PFSK-1 (cell line): ENCODE data around the gene LRCH1.

ENCODE experiments used
- FOXP2 ChIP-seq: optimal IDR thresholded peaks from 2 replicates; pipeline ENCODE3; 2011; ENCODE audit warnings: borderline replicate concordance, control low read depth, inconsistent platforms; ENCODE audit not compliant: insufficient read depth; ENCODE audit errors: extremely low read length, extremely low read depth
- POLR2AphosphoS5 ChIP-seq: IDR thresholded peaks from 2 replicates; pipeline ENCODE4 v1.6.1; 2012; ENCODE audit warnings: low read depth, mild to moderate bottlenecking, control low read depth, low read length, moderate library complexity
- REST ChIP-seq, 2 experiments: IDR thresholded peaks; 2 replicates each; pipeline versions ENCODE4 v1.6.1 to v1.8.0; 2011 to 2012; ENCODE audit warnings: low read depth in 2 of 2, low read length in 2 of 2, control low read depth in 1 of 2, inconsistent platforms in 1 of 2, mild to moderate bottlenecking in 1 of 2, moderate library complexity in 1 of 2; ENCODE audit not compliant: insufficient read depth in 1 of 2
- SIN3A ChIP-seq: IDR thresholded peaks from 2 replicates; pipeline ENCODE4 v1.6.1; 2012; ENCODE audit warnings: mild to moderate bottlenecking, low read length, moderate library complexity, borderline replicate concordance; ENCODE audit not compliant: insufficient read depth
- TAF1 ChIP-seq: IDR thresholded peaks from 2 replicates; pipeline ENCODE4 v1.6.1; 2012; ENCODE audit warnings: low read length, control low read depth, borderline replicate concordance; ENCODE audit not compliant: insufficient read depth

LRCH1 gene

GRCh38 chr13:46647512-46648065 is 94.6 kb downstream of the LRCH1 start:
- TF ChIP-seq SIN3A (no peak), REST (IDR thresholded peaks at IDR 0.05; ENCODE audit: insufficient read depth in 1 of 2, low read depth in 2 of 2, low read length in 2 of 2) (no peak)

GRCh38 chr13:46648166-46648607 is 95.2 kb downstream of the LRCH1 start:
- TF ChIP-seq FOXP2 (no peak), TAF1 (no peak), SIN3A (no peak), POLR2AphosphoS5 (no peak), REST (IDR thresholded peaks at IDR 0.05; ENCODE audit: insufficient read depth in 1 of 2, low read depth in 2 of 2, low read length in 2 of 2) (no peak)

- TF ChIP-seq REST (IDR thresholded peaks at IDR 0.05; ENCODE audit: insufficient read depth in 1 of 2, low read depth in 2 of 2, low read length in 2 of 2) (no peak), SIN3A (no peak), TAF1 (no peak), POLR2AphosphoS5 (no peak), FOXP2 (no peak)
These were observed 96.8 kb downstream of the LRCH1 start for GRCh38 chr13:46649816-46650215.

GRCh38 chr13:46654951-46655350 is 102.0 kb downstream of the LRCH1 start:
- no peak for TF ChIP-seq FOXP2
- no peak for TF ChIP-seq REST (IDR thresholded peaks at IDR 0.05; ENCODE audit: insufficient read depth in 1 of 2, low read depth in 2 of 2, low read length in 2 of 2)
- TF ChIP-seq TAF1, result no peak
- TF ChIP-seq SIN3A, result no peak
- TF ChIP-seq POLR2AphosphoS5, result no peak
